GM21723 (cell line): ENCODE data around the gene EHF.
A peak's percentile ranks its signal among the peaks of the same experiment; 100 is the strongest.

Experiments
- ATAC-seq: cut with Tn5 transposase; IDR thresholded peaks from one replicate; pipeline ENCODE4 v1.9.1; 2021; ENCODE audit warnings: mild to moderate bottlenecking, moderate library complexity; ENCODE audit not compliant: unreplicated experiment

Gene EHF

DNA sequence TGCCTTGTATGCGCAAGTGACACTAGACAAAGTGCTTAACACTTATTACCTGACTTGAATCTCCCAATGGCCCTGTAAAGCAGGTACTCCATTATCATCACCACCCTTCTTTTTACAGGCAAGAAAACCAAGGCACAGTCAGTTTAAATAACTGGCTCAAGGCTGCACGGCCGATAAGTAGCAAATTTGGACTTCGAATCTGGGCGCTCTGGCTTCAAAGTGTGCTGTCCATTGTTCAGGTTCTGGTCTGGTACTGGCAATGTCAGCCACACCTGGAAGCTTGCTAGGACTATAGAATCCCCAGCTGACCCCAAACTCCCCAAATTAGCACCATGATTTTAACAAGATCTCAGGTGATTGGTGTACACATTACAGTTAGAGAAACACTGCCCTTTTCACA, 19.3 kb upstream of the EHF start:
- ATAC-seq: no peak

DNA sequence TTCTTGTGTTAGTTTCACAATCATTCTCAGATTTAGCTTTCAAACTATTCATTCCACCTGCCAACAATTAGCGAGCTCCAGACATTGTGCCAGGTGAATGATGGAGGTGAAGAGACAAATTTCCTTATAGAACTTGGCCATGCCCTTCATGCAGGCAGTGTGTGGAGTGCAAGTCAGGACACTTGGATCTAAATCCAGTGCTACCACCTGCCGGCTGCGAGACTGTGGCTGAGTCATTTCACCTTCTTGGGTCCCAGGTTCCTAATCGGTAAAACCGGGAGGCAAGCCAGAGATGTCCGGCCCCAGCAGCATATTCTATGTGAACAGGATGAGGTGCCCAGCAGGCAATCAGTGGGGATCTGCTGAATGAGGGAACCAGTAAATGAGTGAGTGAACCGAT, 18.6 kb upstream of the EHF start:
- no peak for ATAC-seq

DNA sequence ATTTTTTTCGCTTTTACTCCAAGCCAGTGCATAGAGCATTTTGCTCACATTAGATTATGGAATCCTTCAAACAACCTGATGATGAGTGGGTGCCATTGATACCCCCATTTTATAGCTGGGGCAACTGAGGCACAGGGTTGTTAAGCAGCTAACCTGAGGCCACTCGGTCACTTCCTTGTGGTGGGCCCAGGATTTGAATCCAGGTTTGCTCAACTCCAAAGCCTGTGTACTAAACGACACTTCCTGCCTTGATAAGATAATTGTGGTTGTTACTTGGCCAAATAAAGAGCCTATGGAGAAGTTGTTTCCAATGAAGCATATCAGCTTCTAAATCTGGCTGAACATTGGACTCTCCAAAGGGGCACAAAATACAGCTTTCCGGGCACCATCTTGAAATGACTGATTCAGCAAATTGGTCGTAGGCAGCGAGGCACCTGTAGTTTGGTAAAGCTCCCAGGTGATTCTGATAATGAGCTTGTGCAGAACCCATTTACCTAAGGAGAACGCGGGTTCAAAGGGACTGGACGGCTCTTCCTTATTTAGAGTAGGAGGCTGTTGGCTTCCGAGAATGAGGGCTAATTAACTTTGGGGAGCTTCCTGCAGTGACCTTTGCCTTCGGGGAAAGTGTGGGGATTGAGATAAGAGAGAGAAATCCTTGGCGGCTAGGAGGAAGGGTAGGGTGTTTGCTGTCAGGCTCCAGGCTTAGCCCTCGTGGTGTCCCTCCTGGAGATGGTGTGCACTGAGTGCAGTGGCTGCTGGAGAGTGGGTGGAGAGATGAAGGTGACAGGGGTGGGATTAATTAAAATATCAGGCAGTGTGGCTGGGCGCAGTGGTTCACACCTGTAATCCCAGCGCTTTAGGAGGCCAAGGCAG, 17.5 kb upstream of the EHF start:
- ATAC-seq: no peak

DNA sequence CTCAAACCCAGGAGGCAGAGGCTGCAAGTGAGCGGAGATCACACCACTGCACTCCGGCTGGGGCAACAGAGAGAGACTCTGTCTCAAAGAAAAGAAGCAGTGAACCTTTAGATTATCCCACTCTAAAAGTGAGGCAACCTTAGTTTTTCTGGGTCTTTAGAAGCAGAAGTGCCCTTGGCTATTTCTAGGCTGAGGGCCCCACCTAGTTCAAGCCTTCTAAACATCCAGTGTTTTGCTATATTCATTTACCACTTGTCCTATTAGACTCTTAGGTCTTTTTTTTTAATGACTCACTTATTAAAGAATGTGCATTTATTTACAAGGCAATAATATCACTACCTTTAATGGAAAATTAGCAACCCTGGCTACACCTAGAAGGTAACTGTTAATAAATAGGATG, 16.7 kb upstream of the EHF start:
- ATAC-seq: no peak

DNA sequence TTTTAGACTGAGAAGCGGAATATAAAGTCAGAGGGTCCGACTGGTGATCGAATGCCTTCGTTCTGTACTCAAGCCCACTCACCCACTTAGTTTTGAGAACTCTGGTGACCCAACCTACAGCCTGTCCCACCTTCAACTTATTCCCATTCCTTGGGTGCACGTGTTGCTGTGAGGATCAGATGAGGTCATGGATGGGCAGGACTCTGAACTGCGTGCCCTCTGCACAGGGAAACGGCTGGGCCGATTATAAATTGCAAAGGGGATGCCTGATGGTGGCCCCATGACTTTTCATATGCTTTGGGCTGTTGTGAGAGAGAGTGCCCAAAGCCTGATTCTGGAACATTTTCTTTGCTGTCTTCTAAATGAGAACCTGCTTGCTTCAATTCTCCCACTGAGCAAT, 16.0 kb upstream of the EHF start:
- no peak for ATAC-seq

DNA sequence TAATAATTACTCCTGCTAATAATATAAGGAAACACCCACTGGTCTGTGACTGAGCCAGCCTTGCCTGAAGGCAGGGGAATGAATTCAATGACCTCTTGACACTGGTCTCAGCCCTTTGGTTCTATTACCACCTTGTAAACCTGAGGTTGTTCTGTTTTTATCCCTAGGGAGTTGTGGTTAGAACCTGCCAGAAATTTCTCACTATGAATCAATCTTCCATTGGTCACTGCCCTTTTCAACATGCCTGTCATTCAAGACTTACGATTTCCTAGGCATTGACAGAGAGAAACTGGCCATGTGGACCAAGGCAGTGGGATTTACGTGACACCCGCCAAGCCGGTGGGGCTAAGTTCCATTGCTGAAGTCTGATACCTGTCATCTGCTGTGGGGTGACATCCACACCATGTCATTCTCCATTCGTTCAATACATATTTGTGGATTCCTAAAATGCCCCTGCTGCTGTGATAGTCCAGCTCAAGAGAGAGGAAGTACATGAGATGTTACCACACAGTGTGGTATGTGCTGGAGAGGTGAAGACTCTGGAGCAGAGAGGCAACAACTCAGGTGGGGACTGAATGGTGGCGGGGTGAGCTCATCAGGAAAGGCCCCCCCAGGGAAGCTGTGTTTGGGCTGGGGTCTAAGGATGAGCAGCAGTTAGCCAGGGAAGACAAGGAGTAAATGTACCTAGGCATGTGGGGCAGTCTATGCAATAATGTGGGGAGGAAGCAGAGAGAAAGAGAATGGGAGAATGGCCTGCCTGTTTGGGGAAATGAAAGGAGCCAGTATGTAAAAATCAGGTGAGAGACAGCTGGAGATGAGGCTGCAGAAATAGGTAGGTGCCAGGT, 15.2 kb upstream of the EHF start:
- no peak for ATAC-seq

DNA sequence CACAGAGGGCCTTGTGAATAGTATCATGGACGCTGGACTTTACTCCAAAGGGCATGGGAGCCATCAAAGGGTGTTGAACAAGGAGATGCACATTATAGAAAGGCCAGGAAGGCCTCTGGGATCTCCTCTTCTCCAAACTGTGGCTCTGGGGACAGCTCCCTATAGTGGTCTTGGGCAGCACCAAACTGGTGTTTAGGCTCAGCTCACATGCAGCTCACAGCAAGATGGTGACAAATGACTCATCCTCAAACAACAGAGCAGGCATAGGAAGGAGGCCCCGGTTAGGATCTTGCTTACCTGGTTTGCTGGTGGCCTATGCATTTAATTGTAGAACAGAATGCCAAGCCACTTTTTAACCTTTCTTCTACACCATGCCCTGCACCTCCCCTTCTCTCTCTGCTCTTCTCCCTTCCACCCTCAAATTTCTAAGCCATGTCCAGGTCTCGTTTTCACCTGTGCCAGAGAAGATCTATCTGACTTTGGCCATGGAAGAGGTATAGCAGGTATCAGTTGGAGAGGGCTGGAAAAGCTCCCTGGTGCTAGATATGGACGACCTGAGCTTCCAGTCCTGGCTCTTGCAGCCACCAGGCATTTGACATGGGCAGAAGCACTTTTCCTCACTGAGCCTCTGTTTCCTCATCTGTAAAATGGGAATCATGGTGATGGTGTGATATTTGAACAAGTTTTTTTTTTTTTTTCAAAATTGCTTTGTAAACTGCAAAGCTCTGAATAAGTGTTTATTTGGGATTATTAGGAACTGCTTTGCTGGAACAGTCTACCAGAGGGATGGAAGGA, 14.4 kb upstream of the EHF start:
- ATAC-seq: no peak

DNA sequence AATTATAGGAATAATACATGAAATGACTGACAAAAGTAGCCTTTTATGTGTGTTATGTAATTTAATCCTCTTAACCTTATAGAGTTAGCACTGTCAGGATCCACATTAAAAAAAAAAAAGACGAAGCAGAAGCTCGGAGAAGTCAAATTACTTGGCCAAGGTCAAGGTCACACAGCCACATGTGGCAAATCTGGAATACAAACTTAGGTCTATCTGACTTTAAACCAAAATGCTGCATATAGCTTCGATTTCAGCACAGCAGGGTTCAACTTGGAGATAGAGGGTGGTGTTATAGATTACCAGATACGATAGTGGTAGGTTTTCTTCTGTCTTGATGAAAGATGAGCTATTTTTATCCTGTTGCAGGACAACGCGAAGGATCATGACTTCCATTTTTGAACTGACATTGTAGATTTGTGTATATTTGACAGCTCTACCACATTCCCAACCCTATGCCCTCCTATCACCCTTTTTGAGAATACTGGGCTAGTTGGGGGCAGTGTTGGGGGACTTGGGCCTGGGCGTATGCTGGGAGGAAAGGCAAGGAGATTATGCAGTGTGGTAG, 11.6 kb upstream of the EHF start:
- ATAC-seq: no peak

DNA sequence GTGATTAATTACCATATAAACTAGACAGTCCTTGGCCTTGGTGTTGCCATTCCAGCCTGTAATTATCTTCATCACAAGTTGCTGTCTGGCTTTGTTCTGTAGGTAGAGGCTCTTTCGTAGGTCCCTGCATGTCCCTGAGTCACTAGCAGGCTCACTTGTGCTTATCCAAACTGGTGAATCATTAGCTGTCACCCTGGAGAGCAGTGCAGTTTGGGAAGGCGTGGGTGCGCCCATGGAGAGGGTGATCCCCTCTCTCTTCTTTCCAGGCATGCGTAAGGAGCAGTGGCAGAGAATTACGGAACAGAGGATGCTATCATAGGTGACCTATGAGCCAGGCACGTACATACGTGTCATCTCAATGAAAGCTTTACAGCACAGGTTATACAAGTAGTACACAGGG, 11.0 kb upstream of the EHF start:
- ATAC-seq: no peak

DNA sequence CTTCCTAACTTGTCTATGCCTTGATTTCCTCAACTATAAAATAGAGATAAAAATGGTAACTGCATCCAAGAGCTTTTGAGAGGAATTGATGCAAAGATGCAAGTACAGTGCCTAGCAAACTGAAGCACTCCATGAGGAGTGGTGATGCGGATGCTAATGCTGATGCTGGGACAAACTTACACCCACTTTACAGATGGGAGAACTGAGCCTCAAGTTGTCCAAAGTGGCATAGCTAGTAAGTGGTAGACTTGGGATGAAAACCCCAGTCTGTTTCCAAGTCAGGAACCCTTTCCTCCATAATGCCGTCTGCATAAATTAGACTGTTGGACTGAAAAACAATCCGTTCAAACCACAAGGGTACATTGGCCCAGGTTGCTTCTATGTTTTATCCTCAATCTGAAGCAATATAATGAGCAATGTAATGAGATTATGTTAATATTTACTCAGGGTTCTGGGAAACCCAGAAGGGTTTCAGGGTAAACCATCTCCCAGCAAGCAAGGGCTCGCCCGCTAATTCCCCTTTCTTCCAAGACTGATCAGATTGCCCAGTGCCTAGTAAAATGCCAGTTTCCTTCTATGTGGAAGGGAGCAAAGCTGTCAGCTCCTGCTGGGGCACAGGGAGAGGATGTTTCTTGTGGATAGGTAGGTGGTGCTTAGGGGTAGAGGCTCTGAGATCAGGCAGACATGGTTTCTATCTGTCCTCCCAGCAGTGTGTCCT, 10.4 kb upstream of the EHF start:
- no peak for ATAC-seq

DNA sequence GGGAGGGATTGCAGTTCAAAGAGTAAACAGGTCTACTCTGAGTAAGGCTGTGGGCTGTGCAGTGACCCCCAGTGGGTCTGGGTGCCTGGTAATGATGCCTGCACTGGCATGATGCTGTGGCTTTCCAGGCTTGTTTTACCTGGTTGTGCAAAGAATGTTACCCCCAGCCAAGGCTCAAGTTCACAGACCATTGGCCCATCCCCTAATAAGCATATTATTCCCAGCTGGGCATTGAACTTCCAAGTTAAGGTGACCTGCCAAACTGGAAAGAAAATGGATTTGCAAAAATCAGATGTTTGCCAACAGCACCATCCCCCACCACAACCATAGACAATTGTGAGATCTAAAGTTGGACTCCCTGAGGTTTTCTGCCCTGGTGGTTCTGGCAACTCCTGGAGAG, 7.9 kb upstream of the EHF start:
- ATAC-seq: no peak

DNA sequence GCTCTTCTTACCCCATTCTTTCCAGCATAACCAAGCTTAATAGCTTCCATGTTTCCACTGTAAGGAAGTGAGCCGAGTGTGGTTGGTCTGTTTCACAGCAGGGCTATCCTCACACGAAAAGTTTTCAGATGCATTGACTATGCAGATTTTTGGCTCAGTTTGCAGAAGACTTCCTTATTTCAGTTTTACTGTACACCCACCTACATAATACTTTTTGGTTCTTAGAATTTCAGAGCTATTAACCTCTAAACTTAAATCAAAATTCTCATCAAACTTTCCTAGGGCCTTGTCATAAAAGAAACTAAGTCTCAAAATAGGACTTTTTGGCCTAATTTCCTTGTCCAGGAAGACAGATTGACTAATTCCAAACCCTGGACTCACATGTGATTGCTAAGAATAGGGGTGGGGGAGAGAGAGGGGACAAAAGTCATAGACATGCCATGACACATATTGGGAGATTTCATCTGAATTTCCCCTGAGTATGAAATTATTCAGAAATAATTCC, 7.3 kb upstream of the EHF start:
- ATAC-seq: peak; percentile 94

DNA sequence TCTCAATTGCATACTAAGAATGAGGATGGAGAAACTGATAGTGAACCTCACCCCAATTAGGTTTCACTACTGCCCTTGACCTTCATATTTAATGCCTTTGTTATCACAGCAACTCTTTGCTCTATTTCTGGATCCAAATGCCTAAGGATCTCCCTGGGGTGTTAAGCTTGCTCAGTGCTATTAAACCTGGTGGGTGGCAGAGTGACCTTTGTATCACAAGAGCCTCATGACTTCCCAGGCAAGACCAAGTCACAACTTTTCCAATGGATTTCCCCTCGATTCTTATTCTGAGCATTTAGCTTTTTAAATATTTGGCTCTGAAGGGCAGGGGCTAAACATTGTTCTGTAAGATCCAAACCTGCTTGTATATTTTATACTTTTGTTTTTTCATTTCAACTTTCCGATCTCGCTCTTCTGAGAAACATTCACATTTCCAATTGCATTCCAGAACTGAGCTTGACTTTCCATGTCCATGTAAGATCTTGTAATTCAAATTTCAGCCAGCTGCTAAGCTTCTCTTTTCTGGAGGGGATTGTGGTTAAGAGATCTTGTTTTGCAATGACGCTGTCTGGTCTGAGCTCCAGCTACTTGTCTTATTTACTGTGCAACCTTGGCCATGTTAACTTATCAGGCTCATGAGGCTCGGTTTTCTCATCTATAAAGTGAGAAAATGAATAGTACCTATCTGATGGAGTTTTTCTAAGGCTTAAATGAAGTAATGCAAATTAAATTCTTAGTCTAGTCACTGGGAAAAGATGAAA, 6.4 kb upstream of the EHF start:
- no peak for ATAC-seq

DNA sequence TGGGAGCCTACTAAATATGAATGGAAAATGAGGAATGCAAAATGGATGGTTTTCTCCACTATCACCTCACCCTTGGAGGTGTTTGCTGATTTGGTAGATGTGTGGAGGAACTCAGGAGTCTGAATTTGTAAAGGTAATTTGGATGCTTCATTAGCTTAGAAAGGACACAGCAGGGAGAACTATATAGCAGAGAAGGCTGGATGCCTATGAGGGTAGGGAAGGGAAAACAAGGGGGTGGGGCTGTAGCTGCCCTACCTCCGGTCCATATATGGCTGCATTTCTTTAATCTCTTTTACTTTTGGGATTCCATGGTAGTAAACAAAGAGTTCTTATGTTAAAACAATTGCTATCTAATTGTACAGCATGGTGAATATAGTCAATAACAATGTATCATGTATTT, 4.8 kb upstream of the EHF start:
- ATAC-seq: no peak

DNA sequence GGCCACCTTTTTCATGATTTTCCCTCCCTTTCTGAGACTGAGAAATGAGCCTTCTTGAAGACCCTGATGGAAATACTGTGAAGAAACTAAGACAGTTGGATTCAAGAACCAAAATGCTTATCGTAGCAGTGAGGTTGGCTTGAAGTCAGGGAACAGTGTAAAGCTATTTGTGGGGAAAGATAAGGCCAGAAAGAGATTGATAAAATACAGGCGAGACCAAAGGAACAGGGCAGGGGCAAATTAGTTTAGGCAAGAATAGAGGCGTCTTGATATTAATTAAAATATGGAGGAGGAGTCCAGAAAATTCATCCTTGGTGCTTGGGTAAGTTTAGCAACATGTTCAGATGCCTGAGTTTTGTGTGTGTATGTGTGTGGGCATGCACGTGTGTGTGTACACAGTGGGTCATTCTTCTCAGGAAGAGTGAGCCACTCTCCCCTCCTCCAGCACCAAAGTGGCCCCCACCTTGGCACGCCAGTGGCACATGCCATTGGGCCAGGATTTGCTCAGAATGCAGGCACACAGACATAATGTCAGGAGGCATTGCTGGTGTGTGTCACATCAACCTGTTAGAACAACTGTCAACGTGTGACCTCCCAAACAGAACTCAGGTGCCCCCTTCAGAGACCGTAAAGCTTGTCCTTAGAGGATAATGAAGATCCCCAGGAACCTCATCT, 3.9 kb upstream of the EHF start:
- no peak for ATAC-seq

DNA sequence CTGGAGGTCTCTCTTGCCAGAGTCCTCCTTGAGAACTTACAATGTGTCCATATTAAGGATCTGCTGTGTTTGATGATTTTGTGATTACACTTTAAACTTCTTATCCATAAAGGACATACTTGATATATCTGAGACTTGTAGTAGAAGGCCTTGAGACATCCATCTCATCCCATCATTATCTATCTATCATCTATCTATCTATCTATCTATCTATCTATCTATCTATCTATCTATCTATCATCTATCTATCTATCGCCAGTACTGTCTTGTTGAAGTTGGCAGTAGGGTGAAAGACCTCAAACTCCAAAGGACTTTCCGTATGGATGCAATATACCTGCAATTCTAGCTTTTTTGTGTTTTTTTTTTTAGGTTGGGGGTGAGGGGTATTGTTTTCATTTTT, 2.5 kb upstream of the EHF start:
- no peak for ATAC-seq

DNA sequence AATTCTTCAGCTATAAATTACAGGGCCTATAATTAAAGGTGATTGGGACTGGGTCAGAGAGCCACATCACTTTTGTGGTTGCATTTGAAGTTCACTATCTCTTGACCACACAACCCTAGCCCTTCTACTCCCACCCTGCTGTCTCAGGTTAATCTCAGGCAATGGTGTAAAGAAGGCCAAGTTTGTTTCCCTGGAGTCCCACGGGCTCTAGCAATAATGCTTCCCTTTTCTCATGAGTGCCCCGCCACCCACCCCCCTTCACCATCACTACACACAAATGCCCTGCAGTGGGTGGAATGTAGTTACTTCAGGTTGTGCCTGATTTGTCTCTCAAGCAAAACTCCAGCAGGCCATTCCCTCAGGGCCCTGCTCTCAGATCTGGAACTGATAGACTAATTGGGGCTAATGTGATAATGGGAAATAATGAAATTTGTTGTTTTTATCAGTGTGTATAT, 1.8 kb upstream of the EHF start:
- ATAC-seq: no peak

DNA sequence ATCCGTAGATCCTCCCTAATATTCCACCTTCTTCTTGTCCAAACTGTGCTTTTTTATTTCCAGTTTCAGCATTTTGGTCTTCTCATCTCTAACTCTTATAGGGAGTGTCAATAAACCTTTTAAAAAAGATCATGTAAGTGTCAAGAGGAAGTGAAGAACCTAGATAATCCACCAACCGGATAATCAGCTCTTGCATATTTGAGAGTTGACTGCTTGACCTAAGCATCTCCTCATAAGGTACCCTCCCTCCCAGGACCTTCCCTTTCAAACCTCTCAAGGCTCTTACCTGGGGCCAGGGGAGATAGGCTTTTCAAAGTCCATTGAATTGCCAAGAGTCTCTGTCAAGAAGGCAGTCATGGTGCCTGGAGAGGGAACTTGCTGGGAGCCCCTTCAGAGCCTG, 691 bp upstream of the EHF start:
- ATAC-seq: no peak

DNA sequence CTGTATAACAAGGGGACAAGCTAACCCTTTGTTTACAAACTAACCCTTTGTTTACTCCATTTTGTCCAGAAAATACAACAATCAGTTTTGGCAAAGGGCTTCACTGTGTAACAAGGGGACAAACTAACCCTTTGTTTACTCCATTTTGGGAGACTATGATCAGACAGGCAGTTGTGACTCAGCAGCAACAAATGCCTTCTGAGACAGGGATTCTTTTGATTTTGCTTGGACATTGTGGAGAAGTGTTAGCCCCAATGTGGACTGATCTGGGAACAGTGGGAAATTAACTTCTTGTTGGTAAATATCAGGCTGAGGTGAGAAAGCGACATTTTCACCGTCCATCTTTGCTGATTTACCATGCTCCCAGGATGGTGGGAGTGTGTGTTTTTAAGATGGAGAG, 983 bp downstream of the EHF start:
- no peak for ATAC-seq
